T-helper 1 cell (primary cell): ENCODE results near the gene TERC.

Experiments used
- DNase-seq, 5 donors: peaks; one replicate each; pipeline ENCODE4 v3.0.0-alpha.2; 2012 to 2020
- total RNA-seq, 4 donors: gene quantifications; one replicate each; lab custom pipeline; 2026; lab: John Stamatoyannopoulos, UW

Gene TERC
- 0.59 to 1.6 (median 0.69) reads per million in 4 donors for total RNA-seq

DNA sequence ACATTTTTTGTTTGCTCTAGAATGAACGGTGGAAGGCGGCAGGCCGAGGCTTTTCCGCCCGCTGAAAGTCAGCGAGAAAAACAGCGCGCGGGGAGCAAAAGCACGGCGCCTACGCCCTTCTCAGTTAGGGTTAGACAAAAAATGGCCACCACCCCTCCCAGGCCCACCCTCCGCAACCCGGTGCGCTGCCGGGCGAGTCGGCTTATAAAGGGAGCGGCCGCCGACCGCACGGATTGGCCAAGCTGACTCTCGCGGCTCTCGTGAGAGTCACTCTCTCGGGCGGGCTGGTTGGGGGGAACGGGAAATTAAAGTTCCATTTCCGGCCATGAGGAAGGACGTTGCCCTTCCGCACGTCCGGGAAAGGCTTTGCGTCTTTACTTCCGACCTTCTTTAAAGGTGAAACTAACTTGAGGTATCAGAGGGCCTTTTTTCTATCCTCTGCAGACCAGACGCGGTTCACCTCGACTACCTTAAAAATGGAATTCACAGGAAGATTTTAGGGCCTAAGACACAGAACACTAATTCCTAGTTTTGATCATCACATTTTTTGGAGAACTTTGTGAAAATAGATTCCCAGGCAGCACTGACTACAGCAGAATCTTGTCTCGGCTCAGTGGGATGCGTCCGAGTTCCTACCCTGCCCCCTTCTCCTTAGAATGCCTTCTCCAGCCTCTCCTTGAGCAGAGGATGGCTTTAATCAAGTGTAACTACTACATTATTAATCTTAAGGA is at the start of gene TERC:
Gene TERC, minus strand, starts transcription at position 179 of the 731 bp plus-strand sequence.
- DNase-seq, result peak; percentile 82 to 96 (median 89)

DNA sequence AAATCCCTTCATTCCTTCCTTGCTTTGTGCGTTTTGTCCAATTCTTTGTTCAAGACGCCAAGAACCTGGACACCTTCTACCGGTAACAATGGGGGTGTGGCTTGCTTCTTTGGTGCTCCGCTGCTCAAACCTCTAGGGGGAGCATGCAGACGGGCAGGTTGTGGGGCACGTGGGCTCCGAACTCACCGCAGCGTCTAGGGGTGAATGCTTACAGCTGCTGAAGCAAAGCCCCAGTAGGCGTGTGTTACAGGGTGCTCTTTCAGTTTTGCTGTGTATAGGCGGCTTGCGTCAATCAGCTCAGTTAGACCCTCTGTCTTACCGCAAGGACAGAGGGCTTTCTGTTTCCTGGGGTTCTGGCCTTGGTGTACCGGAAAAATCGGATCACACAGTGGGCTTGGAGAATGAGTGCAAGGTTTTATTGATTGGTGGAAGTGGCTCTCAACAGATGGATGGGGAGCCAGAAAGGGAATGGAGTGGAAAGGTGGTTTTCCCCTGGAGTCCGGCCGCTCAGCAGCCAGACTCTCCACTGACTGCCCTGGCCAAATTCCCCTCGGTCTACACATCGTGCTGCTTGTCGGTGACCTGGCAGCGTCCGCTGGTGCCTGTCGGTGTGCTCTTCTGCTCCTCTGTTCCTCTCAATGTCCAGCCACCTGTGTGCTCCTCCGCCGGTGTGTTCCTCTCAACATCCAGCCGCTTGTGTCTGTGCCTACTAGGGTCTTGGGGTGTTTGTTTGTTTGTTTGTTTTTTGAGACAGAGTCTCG is 49.1 kb upstream of the TERC start:
- peak; percentile 40 to 74 (median 57) for DNase-seq

- DNase-seq, result no peak
Measured at GRCh38 chr3:169813278-169813677, 48.4 kb upstream of the TERC start.

DNA sequence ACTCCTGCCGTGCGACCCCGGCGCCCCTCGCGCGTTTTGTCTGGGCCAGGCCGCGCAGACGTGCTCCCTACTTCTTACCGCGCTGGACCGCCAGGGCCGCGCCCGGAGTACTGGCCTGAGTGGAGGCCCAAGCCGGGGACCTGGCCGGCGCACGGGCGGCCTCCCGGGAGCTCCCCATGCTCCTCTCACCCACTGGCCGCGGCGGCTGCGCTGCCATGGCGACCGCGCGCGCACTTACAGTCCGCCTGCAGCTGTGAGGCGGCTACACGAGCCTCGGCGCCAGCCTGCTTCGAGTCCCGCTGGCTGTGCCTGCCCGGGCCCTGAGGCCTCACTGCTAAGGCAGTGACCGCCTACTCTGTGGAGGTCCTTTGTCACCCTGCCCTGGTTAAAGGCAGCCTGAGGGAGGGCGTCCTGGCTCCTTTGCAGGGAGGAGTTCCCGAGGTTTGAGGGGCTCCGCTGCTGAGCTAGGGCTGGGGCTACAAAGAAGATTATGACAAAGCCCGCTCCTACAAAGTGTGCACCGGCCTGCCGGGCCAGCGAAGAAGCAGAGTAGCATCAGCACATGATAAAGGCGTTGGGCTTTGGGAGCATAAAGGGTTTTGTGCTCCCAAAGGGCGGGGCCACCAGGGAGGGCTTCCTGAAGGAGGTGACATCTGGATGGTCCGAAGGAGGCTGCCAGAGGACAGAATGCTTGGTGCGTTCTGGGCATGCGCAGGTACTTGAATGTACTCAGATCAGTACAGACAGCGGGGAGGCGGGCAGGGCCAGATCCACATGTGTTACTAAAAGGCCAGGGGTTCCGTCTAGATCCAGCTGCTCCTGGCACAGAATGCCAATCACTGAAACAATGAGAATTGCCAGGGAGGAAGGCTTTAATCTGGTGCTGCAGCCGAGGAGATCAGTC is 47.7 kb upstream of the TERC start, which contains the start of the genes LRRC34 and LRRIQ4:
Gene LRRC34, minus strand, starts transcription at position 573 of the 904 bp plus-strand sequence. Its CDS starts 356 bp downstream, at position 217.
Gene LRRIQ4, plus strand, starts transcription at position 539 of the 904 bp plus-strand sequence. CDS start 9,052 bp downstream, outside the sequence.
- DNase-seq, result peak; percentile 28 to 76 (median 37)

GRCh38 chr3:169811631-169812331 is 46.9 kb upstream of the TERC start:
- DNase-seq, result peak in 1 of 5 donors; percentile 23

- peak in 1 of 5 donors; percentile 16 for DNase-seq
Measured at GRCh38 chr3:169809230-169809795, 44.5 kb upstream of the TERC start.

- DNase-seq, result no peak
Measured at GRCh38 chr3:169804681-169805080, 39.8 kb upstream of the TERC start.

DNA sequence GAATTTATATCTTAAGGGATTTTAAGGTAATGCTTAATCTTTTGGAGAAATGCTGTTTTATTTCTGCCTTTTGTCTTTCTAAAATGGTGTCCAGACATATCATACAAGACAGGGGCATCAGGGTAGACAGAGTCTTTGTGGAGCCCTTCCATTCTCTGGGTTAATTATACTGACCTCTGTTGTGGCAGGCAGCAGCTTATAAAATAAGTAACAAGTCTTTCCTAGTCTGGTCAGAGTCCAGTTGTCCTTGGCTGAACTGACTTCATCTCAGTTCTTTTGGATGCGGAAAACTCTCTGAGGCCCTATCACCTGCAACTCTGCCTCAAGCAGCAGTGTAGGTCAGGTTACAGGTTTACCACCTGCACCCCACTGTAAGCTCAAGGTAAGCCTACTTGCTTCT is 27.5 kb upstream of the TERC start:
- no peak for DNase-seq

DNA sequence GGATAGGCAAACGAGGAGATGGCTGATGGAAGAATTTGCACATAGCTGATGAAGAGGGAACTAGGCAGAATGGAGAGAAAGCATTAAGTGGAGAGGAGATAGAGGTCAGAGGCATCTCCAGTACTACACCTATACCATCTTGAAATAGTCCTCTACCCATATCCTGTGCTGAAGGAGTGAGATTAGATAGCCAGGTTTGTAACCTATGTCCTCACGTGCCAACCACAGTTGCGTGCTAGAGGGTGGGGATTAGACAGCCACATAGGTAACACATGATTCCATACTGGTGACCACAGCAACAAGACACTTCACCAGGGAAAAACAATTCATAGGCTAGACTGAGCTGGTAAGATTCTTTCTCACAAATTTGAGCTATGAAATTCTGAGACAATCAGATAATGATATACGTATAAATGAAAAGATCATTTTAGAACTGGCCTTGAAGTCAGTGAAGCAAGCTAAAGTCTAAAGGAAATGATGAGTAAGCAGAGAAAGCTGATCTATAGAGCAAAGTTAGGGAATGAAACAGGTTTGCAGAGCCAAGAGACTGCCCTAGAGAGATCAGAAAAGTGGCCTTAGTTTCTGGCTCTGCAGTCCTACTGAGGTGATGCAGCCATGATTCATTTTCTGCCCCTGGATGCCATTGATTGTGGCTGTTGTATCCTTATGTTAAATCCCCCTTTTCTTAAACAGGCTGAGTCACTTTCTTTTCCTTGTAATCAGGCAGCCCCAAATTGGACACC is 26.0 kb upstream of the TERC start:
- no peak for DNase-seq

DNA sequence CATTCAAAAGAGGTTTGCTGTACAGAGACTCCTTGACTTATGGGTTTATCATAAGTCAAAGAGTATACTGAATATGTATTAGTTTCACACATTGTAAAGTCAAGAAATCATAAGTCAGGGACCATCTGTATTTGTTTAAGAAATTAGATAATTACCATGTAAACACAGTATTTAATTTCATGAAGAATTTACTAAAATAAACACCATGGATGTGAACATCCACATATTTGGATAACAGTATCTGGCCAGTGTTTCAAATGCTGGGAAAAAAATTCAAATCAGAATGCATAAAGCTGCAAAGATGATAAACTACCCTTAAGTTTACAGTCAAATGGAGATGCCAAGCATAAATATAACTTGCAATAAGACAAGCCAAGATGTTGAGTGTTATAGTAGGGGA is 25.4 kb upstream of the TERC start:
- no peak for DNase-seq

DNA sequence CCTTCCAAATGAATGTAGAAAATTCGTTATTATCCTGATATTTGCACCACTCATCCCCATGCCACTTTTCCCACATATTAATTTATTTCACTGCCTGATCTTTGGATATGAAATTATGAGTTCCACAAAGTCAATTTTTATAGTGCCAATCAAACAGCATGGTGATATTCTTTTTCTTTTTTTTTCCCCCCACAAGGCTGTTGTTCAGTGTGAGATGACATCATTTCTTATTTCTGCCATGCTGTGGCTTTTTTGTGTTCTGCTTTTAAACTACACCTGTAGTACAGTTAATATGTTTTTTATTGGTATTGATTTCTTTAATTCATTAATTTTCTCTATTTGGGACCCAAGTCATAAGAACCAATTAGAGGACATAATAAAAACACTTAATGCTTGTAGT is 22.9 kb upstream of the TERC start:
- no peak for DNase-seq

GRCh38 chr3:169787120-169787519 is 22.3 kb upstream of the TERC start:
- no peak for DNase-seq

DNA sequence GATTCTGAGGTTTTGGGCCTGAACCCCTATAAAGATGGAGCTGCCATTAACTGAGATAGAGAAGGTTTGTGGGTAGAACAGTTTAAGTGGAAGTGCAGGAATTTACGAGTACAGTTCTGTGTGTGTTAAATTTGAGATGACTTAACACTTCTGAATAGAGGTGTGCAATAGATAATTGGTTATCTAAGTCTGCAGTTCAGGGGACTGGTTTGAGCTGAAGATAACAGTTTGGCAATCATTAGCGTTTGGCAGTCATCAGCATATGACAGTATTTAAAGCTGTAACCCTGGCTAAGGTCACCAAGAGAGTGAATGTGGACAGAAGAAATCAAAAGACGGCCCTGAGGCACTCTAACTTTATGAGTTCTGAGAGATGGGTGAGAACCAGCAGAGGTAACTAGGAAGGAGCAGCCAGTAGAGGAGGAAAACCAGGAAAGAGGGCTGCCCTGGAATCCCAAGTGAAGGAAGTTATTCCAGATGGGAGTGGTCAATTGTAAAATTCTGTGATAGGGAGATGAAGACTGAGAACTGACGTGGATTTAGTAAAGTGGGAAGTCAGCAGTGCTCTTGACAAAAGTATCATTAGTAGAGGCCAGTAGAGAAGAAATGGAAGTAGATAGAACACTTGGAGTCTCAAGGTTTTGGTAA is 16.5 kb upstream of the TERC start:
- no peak for DNase-seq

DNA sequence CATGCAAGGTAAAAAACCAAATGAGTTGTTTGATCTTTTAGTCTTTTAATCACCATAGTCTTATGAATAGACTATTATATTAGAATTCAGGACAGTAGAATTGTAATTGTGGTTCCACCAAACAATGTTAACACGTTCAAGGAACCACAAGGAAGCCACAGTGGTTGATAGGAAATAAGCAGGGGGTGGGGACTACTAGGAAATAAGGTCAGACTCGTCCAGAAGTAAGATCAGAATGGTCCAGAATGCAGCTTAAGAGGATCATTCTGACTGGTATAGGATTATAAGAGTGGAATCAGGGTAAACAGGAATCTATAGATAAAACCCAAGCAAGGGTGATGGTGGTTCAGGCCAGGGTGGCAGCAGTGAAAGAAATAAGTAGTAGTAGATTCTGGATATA is 15.9 kb upstream of the TERC start:
- peak in 1 of 5 donors; percentile 52 for DNase-seq

GRCh38 chr3:169777822-169778221 is 13.0 kb upstream of the TERC start:
- no peak for DNase-seq

GRCh38 chr3:169774186-169774585 is 9.3 kb upstream of the TERC start:
- no peak for DNase-seq

DNA sequence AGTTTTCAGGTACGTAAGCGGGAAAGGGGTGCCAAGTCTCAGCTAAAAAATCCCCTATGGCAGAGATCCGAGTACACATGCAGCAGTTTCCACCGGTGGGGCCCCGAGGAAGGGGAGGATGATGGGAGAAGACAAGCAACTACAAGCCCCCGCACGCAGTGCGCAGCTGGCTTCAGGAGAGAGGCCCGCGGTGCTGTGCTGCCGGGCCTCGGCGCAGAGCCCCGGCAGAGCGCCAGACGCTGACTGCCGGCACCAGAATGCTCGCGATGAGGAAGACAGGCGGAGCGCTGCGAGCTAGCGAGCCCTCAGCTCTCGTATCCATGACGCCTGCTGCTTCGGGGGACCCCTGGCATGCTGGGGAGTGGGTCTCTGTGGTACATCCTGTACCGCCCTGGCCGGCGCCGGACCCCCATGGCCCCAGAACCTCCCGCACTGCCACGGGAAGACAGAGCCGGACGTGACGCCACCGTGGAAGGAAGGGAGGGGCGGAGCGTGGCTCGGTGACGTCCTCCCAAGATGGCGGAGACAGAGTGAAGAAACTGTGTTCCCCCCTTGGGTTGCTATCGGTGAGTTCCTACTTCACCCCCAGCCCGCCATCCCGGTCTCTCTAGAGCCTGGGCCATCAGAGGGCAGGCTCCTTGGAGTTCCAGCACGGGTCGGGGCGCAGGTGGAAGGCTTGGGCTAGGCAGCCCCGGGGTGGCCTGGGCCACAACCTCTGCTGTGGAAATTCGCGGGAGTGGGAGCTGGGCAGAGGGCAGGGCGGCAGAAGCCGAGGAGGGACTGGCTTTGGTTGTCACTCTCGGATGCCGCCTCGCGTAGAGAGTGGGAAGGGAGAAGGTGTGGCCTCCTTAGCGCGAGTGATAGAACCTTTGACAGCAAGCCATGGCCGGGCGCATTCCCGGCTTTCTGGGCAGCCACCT is 8.3 kb upstream of the TERC start, which contains the start of gene MYNN:
Gene MYNN, plus strand, starts transcription at position 500 of the 920 bp plus-strand sequence. CDS start 900 bp downstream, outside the sequence.
- DNase-seq, result peak; percentile 78 to 93 (median 85)

DNA sequence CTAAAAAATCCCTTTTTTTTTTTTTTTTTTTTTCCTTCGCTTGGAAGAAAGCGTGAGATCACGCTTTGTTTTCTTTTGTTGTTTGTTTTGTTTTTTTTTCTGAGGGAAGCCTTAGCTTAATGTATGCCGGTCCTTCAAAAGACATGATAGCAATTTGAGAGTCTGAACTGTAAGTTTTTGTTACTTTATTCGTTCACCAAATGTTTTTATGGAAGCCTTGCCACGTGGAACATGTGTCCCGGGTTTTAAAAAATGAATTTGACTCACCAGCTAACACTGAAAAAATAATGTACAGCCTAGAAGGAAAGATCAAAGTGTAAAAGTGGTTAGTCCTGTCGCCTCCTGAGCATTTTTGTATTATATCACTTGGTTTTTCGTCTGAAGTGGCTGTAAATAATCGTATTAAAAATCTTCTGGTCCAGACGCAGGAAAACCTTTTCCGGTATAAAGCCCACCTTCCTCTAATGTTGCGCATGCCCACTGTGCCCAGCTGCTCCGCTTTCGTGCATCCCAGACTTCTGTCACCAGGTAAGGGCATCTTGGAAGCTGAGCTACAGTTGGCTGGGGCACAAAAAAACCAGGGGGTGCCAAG is 7.5 kb upstream of the TERC start:
- DNase-seq, result peak in 2 of 5 donors; percentile 40 to 50
